Endothelial cell of umbilical vein (primary cell): Measurements from ENCODE around the gene GSG1L. TPM values are rescaled to one million over a fixed set of nuclear protein-coding genes. Genes with fewer than 3 reads are reported as not detected.

ENCODE experiments used
- BruUV-seq: library from RNA; stranded (reverse); fragments of 400-500 nt; replicated peaks from 2 replicates; lab custom pipeline; 2021; lab: Mats Ljungman, UMichigan
- CTCF ChIA-PET: fragments of 300-600, 350-600 bp; sonication (Branson Sonifier 250); formaldehyde crosslinking; loops from one replicate; lab custom pipeline; 2021; ENCODE audit warnings: antibody characterized with exemption, inconsistent platforms; lab: Charles Lee
- POLR2A ChIA-PET: fragments of 300-600, 350-600 bp; sonication (Branson Sonifier 250); formaldehyde crosslinking; loops from one replicate; lab custom pipeline; 2021; ENCODE audit warnings: antibody characterized with exemption, inconsistent platforms; lab: Charles Lee
- DNase-seq: peaks from one replicate; pipeline ENCODE4 v3.0.0-alpha.2; 2011; ENCODE audit warnings: low read depth, low spot score
- FAIRE-seq: peaks from 2 replicates; lab custom pipeline; 2011; peaks lifted over from hg19 to GRCh38; lab: Jason Lieb, UNC
- H2AFZ ChIP-seq: 2 replicates; pipeline ENCODE4 v1.6.0; 2012; ENCODE audit warnings: low read depth, low read length, control low read depth, inconsistent platforms
- H3K27ac ChIP-seq: 2 replicates; pipeline ENCODE4 v1.5.1; 2011; ENCODE audit warnings: low read depth, mild to moderate bottlenecking, control low read depth, low read length, moderate library complexity; ENCODE audit not compliant: insufficient read depth
- H3K27me3 ChIP-seq, 2 experiments: 2 replicates each; pipeline versions ENCODE4 v1.6.0 to v1.6.1; 2011; ENCODE audit warnings: low read length in 2 of 2, mixed read lengths in 1 of 2; ENCODE audit not compliant: control insufficient read depth in 2 of 2, insufficient read depth in 2 of 2
- H3K36me3 ChIP-seq, 2 experiments: 2 replicates in 1 of 2; 3 replicates in 1 of 2; pipeline ENCODE4 v1.5.1; 2011; ENCODE audit warnings: low read length in 2 of 2, mild to moderate bottlenecking in 1 of 2, moderate library complexity in 1 of 2; ENCODE audit not compliant: control insufficient read depth in 2 of 2, insufficient read depth in 2 of 2; ENCODE audit errors: extremely low read depth in 1 of 2
- H3K4me1 ChIP-seq: 3 replicates; pipeline ENCODE4 v1.5.1; 2011; ENCODE audit warnings: mild to moderate bottlenecking, low read length; ENCODE audit not compliant: control insufficient read depth, insufficient read depth; ENCODE audit errors: extremely low read depth
- H3K4me2 ChIP-seq: 2 replicates; pipeline ENCODE4 v1.6.1; 2011; ENCODE audit warnings: low read length, control low read depth, mixed read lengths; ENCODE audit not compliant: insufficient read depth
- H3K4me3 ChIP-seq, 3 experiments: fragments of 200-600 bp in 1 of 3; sonication (generic), shearing (Covaris generic) in 1 of 3; replicated peaks in 1 of 3; 2 replicates each; pipeline ENCODE4 v1.5.1; 2011 to 2016; ENCODE audit warnings: control low read depth in 3 of 3, low read length in 3 of 3, mild to moderate bottlenecking in 2 of 3, inconsistent platforms in 1 of 3, low read depth in 1 of 3, moderate library complexity in 1 of 3; ENCODE audit not compliant: insufficient read depth in 1 of 3
- H3K79me2 ChIP-seq: 2 replicates; pipeline ENCODE4 v1.6.0; 2012; ENCODE audit warnings: low read length, inconsistent platforms; ENCODE audit not compliant: control insufficient read depth, insufficient read depth
- H3K9ac ChIP-seq: replicated peaks from 2 replicates; pipeline ENCODE3; 2011; ENCODE audit warnings: low read length, control low read depth; ENCODE audit not compliant: insufficient read depth; ENCODE audit errors: extremely low read depth
- H3K9me1 ChIP-seq: replicated peaks from 3 replicates; pipeline ENCODE4 v1.6.0; 2011; ENCODE audit warnings: mild to moderate bottlenecking, low read length; ENCODE audit not compliant: control insufficient read depth, insufficient read depth; ENCODE audit errors: extremely low read depth
- H3K9me3 ChIP-seq: replicated peaks from 2 replicates; pipeline ENCODE4 v1.5.1; 2012; ENCODE audit warnings: low read length, inconsistent platforms; ENCODE audit not compliant: control insufficient read depth, insufficient read depth
- H4K20me1 ChIP-seq: replicated peaks from 2 replicates; pipeline ENCODE3; 2011; ENCODE audit warnings: mild to moderate bottlenecking, low read length; ENCODE audit not compliant: control insufficient read depth, insufficient read depth; ENCODE audit errors: extremely low read depth
- EZH2 ChIP-seq: IDR thresholded peaks from 2 replicates; pipeline ENCODE4 v1.6.1; 2012; ENCODE audit warnings: borderline replicate concordance, low read depth, mild to moderate bottlenecking, moderate library complexity, low read length, inconsistent platforms; ENCODE audit not compliant: severe bottlenecking
- FOS ChIP-seq: IDR thresholded peaks from 2 replicates; pipeline ENCODE4 v1.6.1; 2011; ENCODE audit warnings: mild to moderate bottlenecking, low read length, moderate library complexity, borderline replicate concordance; ENCODE audit not compliant: insufficient read depth
- GATA2 ChIP-seq: IDR thresholded peaks from 2 replicates; pipeline ENCODE4 v1.7.0; 2011; ENCODE audit warnings: low read depth, mild to moderate bottlenecking, moderate library complexity, mixed read lengths, low read length; ENCODE audit not compliant: insufficient read length, insufficient read depth
- JUN ChIP-seq: IDR thresholded peaks from 2 replicates; pipeline ENCODE4 v1.6.1; 2011; ENCODE audit warnings: borderline replicate concordance, low read depth; ENCODE audit not compliant: insufficient read length, insufficient read depth
- MYC ChIP-seq: IDR thresholded peaks from one replicate; pipeline ENCODE4 v1.6.1; 2011; ENCODE audit warnings: mild to moderate bottlenecking, low read depth, low read length
- POLR2A ChIP-seq: IDR thresholded peaks from 2 replicates; pipeline ENCODE4 v1.6.1; 2012; ENCODE audit warnings: low read depth, mild to moderate bottlenecking, control low read depth, low read length
- dilution Hi-C: fragments of 300-500 bp; cut with MboI; formaldehyde crosslinking; loops from one replicate; pipeline ENCODE4 v1.15.0; 2019; ENCODE audit warnings: low sequenced_read_pairs; ENCODE audit not compliant: extremely low pct_ligation_motif_present
- intact Hi-C: fragments of 100-400 bp; cut with micrococcal nuclease; formaldehyde crosslinking; loops from one replicate; pipeline ENCODE4 v1.10.0; 2022
- polyA plus RNA-seq, 4 experiments: library from polyadenylated mRNA; depleted of rRNA in 3 of 4; stranded (reverse) in 3 of 4; unstranded in 1 of 4; fragments of >200 nt; gene quantifications; 2 replicates each; pipeline versions ENCODE4 v1.2.1 to v1.2.3, GENCODE V29; 2011 to 2012; ENCODE audit warnings: missing spikeins in 1 of 4
- total RNA-seq: library from RNA; stranded (reverse); gene quantifications from 2 replicates; pipeline ENCODE4 v1.2.3, GENCODE V29; 2021
- TF ChIP-seq, protein P1 (sequence below), 2 donors: IDR thresholded peaks; 1 replicate in 1 of 2; 2 replicates in 1 of 2; pipeline ENCODE4 v1.5.1; 2011; ENCODE audit warnings: low read length in 2 of 2, mild to moderate bottlenecking in 2 of 2, moderate library complexity in 2 of 2, control low read depth in 1 of 2, inconsistent platforms in 1 of 2, low read depth in 1 of 2; ENCODE audit not compliant: insufficient read depth in 1 of 2; ENCODE audit errors: extremely low read depth in 1 of 2
- TF ChIP-seq, protein P2 (sequence below): IDR thresholded peaks from 2 replicates; pipeline ENCODE4 v1.6.1; 2011; ENCODE audit not compliant: insufficient read depth, insufficient read length

The GSG1L gene
- total and polyA plus RNA-seq, 2 donors (not counting 3 experiments of a cell fraction or from before 2014, with no cell fraction given), result 0.06 TPM; not detected in 1

DNA sequence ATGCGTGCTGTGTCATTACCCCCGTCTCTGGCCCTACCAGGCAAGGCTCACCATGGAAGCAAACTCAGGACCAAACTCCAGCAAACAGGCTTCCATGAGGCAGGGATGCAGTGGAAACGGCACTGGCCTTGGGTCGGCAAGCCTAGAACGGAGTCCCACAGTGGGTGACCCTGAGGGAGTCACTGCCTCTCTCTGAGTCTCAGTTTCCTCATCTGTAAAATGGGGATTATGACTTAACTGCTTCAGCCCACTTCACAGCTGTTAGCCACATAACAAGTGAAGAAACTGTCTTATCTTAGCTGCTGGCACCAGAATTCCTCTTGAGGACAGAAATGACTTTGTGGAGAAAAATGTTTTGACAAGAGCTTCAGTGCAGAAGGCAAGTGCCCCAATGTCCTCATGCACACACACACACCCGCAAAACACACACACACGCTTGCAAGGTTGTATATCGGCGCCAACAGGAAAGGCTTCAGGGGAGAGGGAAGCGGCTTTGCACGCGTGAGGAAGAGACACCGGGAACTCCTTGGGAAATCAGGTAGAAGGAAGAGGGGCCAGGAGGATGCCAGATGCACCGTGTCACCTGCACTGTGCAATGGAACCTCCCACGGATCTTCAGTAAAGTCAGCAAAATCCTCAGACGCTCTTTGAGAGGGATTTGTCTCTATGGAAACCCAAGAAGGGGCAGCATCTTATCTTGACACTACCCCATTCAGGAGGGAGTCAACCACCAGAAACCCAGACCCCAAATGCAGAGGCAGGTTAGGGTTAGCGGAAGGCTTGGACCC is 53.7 kb downstream of the GSG1L start:
- CTCF ChIA-PET, result no interaction called here

More for the DNA sequence above, 53.7 kb downstream of the GSG1L start:
- FAIRE-seq (no peak), DNase-seq (no peak)
- no peaks in the 10 kb centered on the region for H3K9me1 ChIP-seq
- no TSS peak for BruUV-seq
- no peaks in the 10 kb centered on the region for H3K79me2 ChIP-seq
- no peak overlapping the region for H3K27ac ChIP-seq
- no peak for TF ChIP-seq MYC
- no peak for TF ChIP-seq POLR2A
- TF ChIP-seq JUN, result no peak
- TF ChIP-seq, protein P1, sequence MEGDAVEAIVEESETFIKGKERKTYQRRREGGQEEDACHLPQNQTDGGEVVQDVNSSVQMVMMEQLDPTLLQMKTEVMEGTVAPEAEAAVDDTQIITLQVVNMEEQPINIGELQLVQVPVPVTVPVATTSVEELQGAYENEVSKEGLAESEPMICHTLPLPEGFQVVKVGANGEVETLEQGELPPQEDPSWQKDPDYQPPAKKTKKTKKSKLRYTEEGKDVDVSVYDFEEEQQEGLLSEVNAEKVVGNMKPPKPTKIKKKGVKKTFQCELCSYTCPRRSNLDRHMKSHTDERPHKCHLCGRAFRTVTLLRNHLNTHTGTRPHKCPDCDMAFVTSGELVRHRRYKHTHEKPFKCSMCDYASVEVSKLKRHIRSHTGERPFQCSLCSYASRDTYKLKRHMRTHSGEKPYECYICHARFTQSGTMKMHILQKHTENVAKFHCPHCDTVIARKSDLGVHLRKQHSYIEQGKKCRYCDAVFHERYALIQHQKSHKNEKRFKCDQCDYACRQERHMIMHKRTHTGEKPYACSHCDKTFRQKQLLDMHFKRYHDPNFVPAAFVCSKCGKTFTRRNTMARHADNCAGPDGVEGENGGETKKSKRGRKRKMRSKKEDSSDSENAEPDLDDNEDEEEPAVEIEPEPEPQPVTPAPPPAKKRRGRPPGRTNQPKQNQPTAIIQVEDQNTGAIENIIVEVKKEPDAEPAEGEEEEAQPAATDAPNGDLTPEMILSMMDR (IDR thresholded peaks at IDR 0.05; ENCODE audit: extremely low read depth in 1 of 2, insufficient read depth in 1 of 2, low read depth in 1 of 2, low read length in 2 of 2), result no peak
- TF ChIP-seq, protein P2, sequence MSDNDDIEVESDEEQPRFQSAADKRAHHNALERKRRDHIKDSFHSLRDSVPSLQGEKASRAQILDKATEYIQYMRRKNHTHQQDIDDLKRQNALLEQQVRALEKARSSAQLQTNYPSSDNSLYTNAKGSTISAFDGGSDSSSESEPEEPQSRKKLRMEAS, result no peak
- TF ChIP-seq EZH2, result no peak
- TF ChIP-seq GATA2, result no peak
- TF ChIP-seq FOS, result no peak
- no peaks in the 10 kb centered on the region for H3K36me3 ChIP-seq
- dilution Hi-C loops (no loop called here), intact Hi-C loops (no loop called here)
- no peaks in the 10 kb centered on the region for H3K27me3 ChIP-seq
- no peaks in the 10 kb centered on the region for H3K4me1 ChIP-seq
- no peaks in the 10 kb centered on the region for H3K9me3 ChIP-seq
- H3K4me2 ChIP-seq, result no peak overlapping the region
- H4K20me1 ChIP-seq, result no peaks in the 10 kb centered on the region
- POLR2A ChIA-PET, result no interaction called here
- no peak overlapping the region for H3K4me3 ChIP-seq
- no peak overlapping the region for H2AFZ ChIP-seq
- H3K9ac ChIP-seq, result no peak overlapping the region
